GM10847 (cell line): ENCODE data around the gene SRA1.

Experiments used
- POLR2A ChIP-seq: IDR thresholded peaks from 2 replicates; pipeline ENCODE4 v1.6.1; 2011; ENCODE audit not compliant: insufficient read length; ENCODE audit errors: extremely low read depth

Gene SRA1

GRCh38 chr5:140557136-140557805, at the start of gene SRA1:
Gene SRA1, minus strand, starts transcription at chr5:140557473. Its CDS starts 21 bp downstream, at chr5:140557452.
- peak; percentile 97 for TF ChIP-seq POLR2A

DNA sequence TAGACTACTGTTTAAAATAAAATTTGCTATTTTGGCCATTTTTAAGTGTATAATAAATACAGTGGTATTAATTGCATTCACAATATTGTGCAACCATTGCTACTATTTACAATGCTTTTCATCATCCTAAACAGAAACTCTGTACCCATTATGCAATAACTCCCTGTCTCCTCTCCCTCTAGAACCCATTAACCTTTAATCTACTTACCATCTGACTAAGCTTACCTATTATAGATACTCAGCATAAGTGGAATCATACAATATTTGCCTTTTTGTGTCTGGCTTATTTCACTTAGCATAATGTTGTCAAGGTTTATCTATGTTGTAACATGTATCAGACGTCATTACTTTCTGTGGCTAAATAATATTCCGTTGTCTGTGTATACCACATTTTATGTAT, 49.8 kb upstream of the SRA1 start:
- TF ChIP-seq POLR2A = no peak

DNA sequence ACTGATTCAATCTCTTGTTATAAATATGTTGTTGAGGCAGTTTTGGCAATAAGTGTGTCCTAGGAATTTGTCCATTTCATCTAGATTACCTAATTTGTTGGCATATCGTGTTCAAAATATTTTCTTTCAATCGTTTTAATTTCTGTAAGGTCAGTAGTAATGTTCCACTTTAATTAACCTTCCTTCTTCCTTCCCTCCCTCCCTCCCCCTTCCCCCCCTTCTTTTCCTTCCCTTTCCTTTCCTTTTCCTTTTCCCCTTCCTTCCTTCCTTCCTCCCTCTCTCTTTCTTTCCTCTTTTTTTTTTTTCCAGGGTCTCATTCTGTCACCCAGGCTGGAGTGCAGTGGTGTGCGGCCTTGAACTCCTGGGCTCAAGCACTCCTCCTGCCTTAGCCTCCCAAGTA, 48.6 kb upstream of the SRA1 start:
- TF ChIP-seq POLR2A = no peak

DNA sequence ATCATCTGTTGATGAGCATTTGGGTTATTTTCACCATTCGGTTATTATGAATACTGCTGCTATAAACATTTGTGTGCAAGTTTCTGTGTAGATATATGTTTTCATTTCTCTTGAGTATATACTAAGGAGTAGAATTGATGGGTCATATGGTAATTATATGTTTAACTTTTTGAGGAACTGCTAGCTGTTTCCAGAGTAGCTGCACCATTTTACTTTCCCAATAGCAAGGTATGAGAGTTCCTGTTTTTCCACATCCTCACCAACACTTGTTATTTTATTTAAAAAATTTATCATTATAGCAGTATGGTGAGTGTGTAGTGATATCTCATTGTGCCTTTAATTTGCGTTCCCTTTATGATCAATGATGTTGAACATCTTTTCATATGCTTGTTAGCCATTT, 46.5 kb upstream of the SRA1 start:
- no peak for TF ChIP-seq POLR2A

DNA sequence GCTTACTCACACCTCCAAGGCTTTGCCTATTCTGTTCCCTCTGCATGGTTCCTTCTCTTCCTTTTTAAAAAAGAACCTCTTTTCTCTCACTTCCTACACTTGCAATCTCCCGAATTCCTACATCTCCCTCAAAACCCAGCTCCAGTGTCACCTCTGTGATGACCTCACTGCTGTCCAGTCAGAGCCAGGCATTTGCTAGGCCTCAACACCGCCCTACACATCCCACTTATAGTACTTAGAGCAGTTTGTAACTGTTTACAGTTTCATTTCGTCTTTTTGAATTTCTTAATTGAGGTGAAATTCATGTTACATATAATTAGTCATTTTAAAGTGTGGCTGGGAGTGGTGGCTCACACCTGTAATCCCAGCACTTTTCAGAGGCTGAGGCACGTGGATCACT, 44.9 kb upstream of the SRA1 start:
- TF ChIP-seq POLR2A = no peak

DNA sequence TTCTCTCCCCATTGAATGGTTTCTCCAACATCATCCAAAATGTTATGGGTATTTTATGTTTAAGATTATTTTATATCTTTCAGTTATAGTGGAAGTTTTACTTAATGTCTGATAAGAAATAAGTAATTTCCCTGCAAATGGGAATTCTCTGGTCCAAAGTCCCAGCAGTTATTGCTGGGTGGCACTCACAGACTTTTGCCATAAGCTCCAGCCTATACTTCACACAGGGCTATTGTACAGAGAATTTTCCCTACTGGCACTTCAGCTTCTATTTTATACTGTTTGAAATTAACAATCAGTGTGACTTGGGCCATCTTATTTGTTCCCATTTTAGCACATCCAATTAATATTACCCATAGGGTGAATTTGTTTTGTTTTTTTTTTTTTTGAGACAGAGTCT, 42.8 kb upstream of the SRA1 start:
- TF ChIP-seq POLR2A = no peak

- no peak for TF ChIP-seq POLR2A
Measured at GRCh38 chr5:140598836-140599235, 41.6 kb upstream of the SRA1 start.

- TF ChIP-seq POLR2A = no peak
Measured at GRCh38 chr5:140596321-140596741, 39.1 kb upstream of the SRA1 start.

GRCh38 chr5:140595538-140596300, 38.4 kb upstream of the SRA1 start:
- no peak for TF ChIP-seq POLR2A

DNA sequence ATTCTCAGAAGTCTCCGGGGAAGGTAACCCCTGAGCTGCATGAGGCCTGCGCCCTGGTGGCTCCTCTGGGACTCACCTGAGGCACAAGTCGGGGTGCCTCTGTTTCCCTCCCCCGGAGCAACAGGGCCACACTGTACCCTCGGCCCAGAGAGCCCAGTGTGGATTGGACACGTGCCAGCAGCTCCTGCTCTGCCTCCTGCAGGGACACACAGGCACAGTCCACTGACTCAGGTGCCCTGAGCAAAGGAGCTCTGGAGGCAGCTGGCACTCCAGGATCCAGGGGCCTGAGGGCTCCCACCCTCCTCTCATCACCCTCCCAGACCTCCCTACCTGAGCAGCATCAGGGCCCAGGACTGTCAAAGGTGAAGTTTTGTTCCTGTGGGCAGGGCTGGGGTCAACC, 36.9 kb upstream of the SRA1 start:
- no peak for TF ChIP-seq POLR2A

DNA sequence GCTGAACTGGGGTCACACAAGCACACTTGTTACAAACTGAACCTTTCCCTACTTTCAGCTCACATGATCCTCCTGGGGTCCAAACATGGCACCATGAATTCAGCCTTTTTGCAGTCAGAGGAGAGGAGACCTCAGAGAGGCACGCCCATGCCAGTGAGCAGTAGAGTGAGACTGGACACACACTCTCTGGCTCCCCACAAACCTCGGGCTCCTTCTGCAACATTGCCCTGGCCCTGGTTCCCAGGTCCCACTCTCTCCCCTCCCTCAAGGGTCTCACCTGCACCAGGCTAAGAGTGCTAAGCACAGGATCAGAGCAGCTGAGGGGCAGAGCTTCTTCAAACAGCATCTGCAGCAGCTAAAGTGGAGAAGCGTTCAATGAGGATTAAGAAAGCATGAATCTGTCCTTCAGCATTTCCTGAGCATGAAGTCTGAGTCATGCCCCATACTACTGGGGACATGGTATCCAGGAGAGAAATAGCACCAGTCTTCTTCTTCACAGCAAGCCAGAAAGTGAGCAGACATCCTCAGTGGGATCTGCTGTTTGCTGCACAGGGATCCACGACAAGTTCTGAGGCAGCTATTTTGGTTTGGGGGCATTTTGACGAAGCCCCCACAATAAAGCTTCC, 34.6 kb upstream of the SRA1 start:
- no peak for TF ChIP-seq POLR2A

DNA sequence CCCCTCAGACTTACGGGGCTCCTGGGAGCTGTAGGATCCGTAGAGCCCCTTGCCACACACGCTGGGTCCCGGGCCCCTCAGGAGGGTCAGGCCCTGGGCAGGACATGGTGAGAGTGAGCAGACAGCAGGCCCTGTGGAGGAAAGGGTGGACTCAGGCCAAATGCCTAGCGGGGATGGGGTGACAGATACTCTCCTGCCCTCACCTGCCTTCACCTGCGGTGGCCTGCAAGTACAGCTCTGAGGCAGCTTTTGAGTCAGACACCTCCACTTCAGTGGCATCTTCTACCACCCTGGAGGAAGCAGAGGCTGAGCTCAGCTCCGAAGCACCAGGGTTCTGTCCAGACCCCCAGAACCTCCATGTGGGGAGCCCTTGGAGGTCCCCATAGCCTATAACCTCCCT, 33.6 kb upstream of the SRA1 start:
- no peak for TF ChIP-seq POLR2A

DNA sequence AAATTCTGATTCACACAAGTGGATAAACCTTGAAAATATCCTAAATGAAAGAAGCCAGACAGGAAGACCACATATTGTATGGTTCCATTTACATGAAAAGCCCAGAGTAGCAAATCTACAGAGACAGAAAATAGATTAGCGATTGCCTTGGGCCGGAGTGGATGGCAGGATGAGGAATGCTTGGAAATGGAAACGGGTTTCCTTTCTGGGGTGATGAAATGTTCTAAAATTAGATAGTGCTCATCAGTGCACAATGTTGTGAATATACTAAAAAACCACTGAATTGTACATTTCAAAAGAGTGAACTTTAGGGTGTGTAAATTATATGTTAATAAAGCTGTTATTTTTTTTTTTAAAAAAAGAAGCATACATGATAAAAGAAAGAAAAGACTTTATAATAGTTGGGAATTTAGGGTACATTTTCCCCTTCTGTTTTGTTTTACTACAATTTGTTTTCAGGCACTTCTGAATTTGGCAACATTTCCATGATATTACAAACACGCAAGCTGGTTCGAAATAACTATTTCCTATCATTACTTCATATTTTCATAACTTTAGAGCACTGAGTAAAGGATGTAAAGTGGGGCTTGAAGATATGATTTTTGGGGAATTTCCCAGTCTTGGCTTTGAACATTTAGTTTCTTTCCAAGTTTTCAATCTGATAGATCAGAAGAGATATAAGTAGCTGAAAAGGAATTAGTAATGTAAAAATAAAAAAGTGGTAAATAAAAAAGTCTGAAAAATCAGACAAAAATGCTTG, 31.2 kb upstream of the SRA1 start:
- no peak for TF ChIP-seq POLR2A

DNA sequence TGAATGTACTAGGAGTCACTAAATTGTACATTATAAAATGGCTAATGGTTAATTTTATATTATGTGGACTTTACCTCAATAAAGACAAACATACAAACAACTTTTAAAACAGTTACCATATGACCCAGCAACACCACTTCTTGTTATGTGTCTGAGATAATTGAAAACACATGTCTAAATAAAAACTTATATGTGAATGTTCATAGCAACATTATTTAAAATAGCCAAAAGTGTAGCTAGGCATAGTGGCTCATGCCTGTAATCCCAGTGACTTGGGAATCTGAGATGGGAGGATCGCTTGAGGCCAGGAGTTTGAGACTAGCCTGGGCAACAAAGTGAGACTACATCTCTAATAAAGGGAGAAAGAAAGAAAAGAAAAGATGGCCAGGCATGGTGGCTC, 30.2 kb upstream of the SRA1 start:
- TF ChIP-seq POLR2A = no peak

DNA sequence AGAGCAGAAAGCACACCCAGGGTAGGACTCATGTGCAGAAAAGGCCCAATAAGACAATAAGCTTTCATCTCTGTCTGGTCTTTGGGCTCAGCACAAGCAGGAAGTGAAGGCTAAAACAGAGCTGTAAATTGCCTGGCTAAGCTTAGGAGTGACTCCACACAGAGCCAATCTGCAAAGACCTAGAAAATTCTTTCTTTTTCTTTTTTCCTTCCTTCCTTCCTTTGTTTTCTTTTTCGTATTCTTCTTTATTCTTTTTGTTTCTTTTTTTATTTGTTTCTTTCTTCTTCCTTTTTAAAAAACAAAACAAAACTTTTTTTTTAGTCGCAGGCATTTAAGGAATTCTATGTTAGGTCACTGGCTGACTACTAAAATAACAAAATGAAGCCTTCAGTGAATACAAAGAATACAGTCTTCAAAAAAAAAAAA, 19.5 kb upstream of the SRA1 start:
- TF ChIP-seq POLR2A = no peak
